GM12891 (cell line): Measurements from ENCODE around the gene LRRC32.

ENCODE experiments used
- POLR2A ChIP-seq: IDR thresholded peaks from 2 replicates; pipeline ENCODE4 v1.6.1; 2011; ENCODE audit warnings: low read depth, low read length, control low read depth
- TAF1 ChIP-seq: IDR thresholded peaks from 2 replicates; pipeline ENCODE4 v1.6.1; 2011; ENCODE audit warnings: low read depth, low read length, control low read depth

DNA sequence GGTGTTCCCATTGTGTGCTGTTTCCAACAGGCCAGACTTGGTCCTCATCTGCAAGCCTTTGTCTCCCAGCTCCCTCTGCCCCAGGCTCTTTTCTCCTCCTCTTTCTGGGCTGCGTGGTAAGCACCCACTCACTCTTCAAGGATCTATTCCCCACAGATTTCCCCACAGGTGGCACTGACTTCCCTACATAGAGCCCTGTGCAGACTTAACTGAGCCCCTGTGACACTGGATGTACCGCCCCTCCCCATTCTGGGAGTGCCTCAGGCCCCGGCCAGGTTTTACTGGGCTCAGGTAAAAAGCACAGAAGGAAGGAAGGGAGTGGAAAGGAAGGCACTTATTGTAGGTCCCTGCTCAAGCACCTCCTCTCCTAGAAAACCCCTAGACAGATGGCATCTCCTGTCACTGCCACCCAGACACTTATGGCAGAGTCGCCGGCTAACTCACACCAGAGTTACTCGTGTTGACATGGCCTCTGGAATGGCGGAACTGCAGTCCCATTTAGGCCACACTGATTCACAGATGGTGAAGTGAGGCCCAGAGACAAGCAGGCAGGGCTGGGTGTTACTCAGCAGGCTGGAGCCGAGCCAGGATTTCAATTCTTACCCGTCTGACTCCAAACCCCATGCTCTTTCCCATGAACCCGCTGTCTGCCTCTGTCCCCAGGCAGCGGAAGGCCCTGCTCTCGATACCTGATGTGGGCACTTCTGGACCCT, 47.2 kb downstream of the LRRC32 start:
- no peak for TF ChIP-seq POLR2A
- no peak for TF ChIP-seq TAF1
